GM23338 (cell line): Measurements from ENCODE around the gene OLFML2B. TPM values are rescaled to one million over a fixed set of nuclear protein-coding genes. Genes with fewer than 3 reads are reported as not detected.

ENCODE experiments used
- ATAC-seq: fragments of 200-7000 bp; cut with Tn5 transposase; 3 replicates; pipeline ENCODE4 v1.9.1; 2020
- DNase-seq: peaks from one replicate; pipeline ENCODE4 v3.0.0-alpha.2; 2015; ENCODE audit warnings: low spot score
- H2AFZ ChIP-seq: fragments of 200-600 bp; sonication (generic); 2 replicates; pipeline ENCODE4 v1.8.0; 2016; ENCODE audit warnings: antibody characterized with exemption, mild to moderate bottlenecking, moderate library complexity
- H3F3A ChIP-seq: fragments of 200-600 bp; sonication (generic); replicated peaks from 2 replicates; pipeline ENCODE4 v1.8.0; 2017; ENCODE audit warnings: antibody characterized with exemption, mixed run types, low read depth
- H3K27ac ChIP-seq: fragments of 200-600 bp; sonication (generic); 2 replicates; pipeline ENCODE4 v1.6.1; 2016; ENCODE audit warnings: low read depth
- H3K27me3 ChIP-seq: fragments of 200-600 bp; sonication (generic); 2 replicates; pipeline ENCODE4 v1.8.0; 2016; ENCODE audit warnings: mild to moderate bottlenecking, mixed run types, moderate library complexity; ENCODE audit not compliant: insufficient read depth
- H3K36me3 ChIP-seq: fragments of 200-600 bp; sonication (generic); 2 replicates; pipeline ENCODE4 v1.8.0; 2016; ENCODE audit warnings: mild to moderate bottlenecking; ENCODE audit not compliant: insufficient read depth
- H3K4me1 ChIP-seq: fragments of 200-600 bp; sonication (generic); 2 replicates; pipeline ENCODE4 v1.8.0; 2016; ENCODE audit warnings: mild to moderate bottlenecking, moderate library complexity; ENCODE audit not compliant: insufficient read depth
- H3K4me2 ChIP-seq: fragments of 200-600 bp; sonication (generic); 2 replicates; pipeline ENCODE4 v1.7.1; 2017; ENCODE audit warnings: mixed run types
- H3K4me3 ChIP-seq: fragments of 200-600 bp; sonication (generic); 2 replicates; pipeline ENCODE4 v1.6.1; 2016; ENCODE audit warnings: mixed run types
- H3K79me2 ChIP-seq: fragments of 200-600 bp; sonication (generic); replicated peaks from 2 replicates; pipeline ENCODE4 v1.8.0; 2017; ENCODE audit warnings: mild to moderate bottlenecking; ENCODE audit not compliant: insufficient read depth
- H3K9me2 ChIP-seq: fragments of 200-600 bp; sonication (generic); 2 replicates; pipeline ENCODE4 v1.8.0; 2017; ENCODE audit not compliant: insufficient read depth
- H4K20me1 ChIP-seq: fragments of 200-600 bp; sonication (generic); replicated peaks from 2 replicates; pipeline ENCODE4 v1.8.0; 2017; ENCODE audit warnings: mild to moderate bottlenecking; ENCODE audit not compliant: insufficient read depth
- H3K27ac Mint-ChIP-seq: 2 replicates; pipeline ENCODE4 v1.8.0; 2020; ENCODE audit warnings: inconsistent platforms, mild to moderate bottlenecking, moderate library complexity, mixed read lengths
- H3K27me3 Mint-ChIP-seq: 3 replicates; pipeline ENCODE4 v1.8.0; 2022; ENCODE audit warnings: low read depth, mild to moderate bottlenecking, moderate library complexity, mixed read lengths, inconsistent platforms; ENCODE audit not compliant: insufficient read depth, poor library complexity
- H3K36me3 Mint-ChIP-seq: 3 replicates; pipeline ENCODE4 v1.8.0; 2021; ENCODE audit warnings: low read depth, mild to moderate bottlenecking, inconsistent platforms, moderate library complexity, mixed read lengths
- H3K4me1 Mint-ChIP-seq: 3 replicates; pipeline ENCODE4 v1.8.0; 2020; ENCODE audit warnings: mild to moderate bottlenecking, inconsistent platforms, mixed read lengths
- H3K4me3 Mint-ChIP-seq: 3 replicates; pipeline ENCODE4 v1.8.0; 2021; ENCODE audit warnings: moderate library complexity, mild to moderate bottlenecking, inconsistent platforms, mixed read lengths
- H3K9me3 Mint-ChIP-seq: 3 replicates; pipeline ENCODE4 v1.8.0; 2020; ENCODE audit warnings: moderate library complexity, mild to moderate bottlenecking, inconsistent platforms, mixed read lengths
- CREB1 ChIP-seq: fragments of 250-450 bp; sonication (Bioruptor Pico); IDR thresholded peaks from 2 replicates; pipeline ENCODE4 v1.5.0; 2020; ENCODE audit warnings: low read depth, mild to moderate bottlenecking, moderate library complexity
- EZH2 ChIP-seq: fragments of 200-600 bp; sonication (generic); IDR thresholded peaks from one replicate; pipeline ENCODE4 v1.8.0; 2017; ENCODE audit warnings: antibody characterized with exemption, mild to moderate bottlenecking, low read depth; ENCODE audit not compliant: unreplicated experiment
- EZH2phosphoT487 ChIP-seq: fragments of 200-600 bp; sonication (generic); IDR thresholded peaks from one replicate; pipeline ENCODE4 v1.8.1; 2018; ENCODE audit warnings: antibody characterized with exemption; ENCODE audit not compliant: unreplicated experiment
- JUNB ChIP-seq: IDR thresholded peaks from one replicate; pipeline ENCODE4 v1.6.1; 2016; ENCODE audit warnings: antibody characterized with exemption; ENCODE audit not compliant: unreplicated experiment
- NANOG ChIP-seq: IDR thresholded peaks from 2 replicates; pipeline ENCODE4 v1.6.1; 2016; ENCODE audit warnings: antibody characterized with exemption, borderline replicate concordance
- POLR2AphosphoS5 ChIP-seq: IDR thresholded peaks from 2 replicates; pipeline ENCODE4 v1.6.1; 2016; ENCODE audit warnings: antibody characterized with exemption, low read depth
- STAT1 ChIP-seq: IDR thresholded peaks from one replicate; pipeline ENCODE4 v1.6.1; 2016; ENCODE audit warnings: antibody characterized with exemption; ENCODE audit not compliant: unreplicated experiment
- ZNF331 ChIP-seq: fragments of 250-450 bp; sonication (Bioruptor Pico); IDR thresholded peaks from 2 replicates; pipeline ENCODE4 v1.5.0; 2020; ENCODE audit warnings: low read depth, mild to moderate bottlenecking, moderate library complexity
- polyA plus RNA-seq: library from polyadenylated mRNA; unstranded; fragments of >200 nt; fragmentation: Nextera tagmentation; extraction: Ambion mirVana; gene quantifications from 2 replicates; pipeline ENCODE4 v1.2.1, GENCODE V29; 2016
- total RNA-seq: library from RNA; depleted of rRNA; stranded (reverse); fragments of >200 nt; shearing (Covaris generic); gene quantifications from 2 replicates; pipeline ENCODE4 v1.2.3, GENCODE V29; 2014
- TF ChIP-seq, protein P1 (sequence below): fragments of 250-450 bp; sonication (Bioruptor Pico); IDR thresholded peaks from 2 replicates; pipeline ENCODE4 v1.5.0; 2020; ENCODE audit warnings: mild to moderate bottlenecking, moderate library complexity

OLFML2B gene
- total and polyA plus RNA-seq, 2 experiments from 2014 or later, result 2.9 to 4.3 TPM

DNA sequence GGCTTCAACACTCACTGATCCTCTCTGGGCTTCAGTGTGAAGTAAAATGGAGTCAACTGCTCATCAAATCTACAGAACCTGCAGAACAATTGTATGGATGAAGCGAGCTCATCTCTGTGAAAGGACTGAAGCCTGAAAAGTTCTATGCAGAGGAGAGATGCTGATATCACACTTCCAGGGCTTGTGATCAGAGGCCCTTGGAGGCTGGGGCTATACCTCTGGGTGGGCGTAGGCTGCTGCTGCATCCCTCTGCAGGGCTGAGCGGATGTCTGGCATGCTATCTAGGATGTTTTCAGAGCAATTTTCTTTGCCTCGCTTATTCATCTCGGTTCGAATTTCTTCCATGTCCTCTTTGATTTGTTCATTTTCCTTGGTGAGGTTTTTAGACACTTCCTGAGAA is 17.6 kb downstream of the OLFML2B start (continued):
- TF ChIP-seq, protein P1, sequence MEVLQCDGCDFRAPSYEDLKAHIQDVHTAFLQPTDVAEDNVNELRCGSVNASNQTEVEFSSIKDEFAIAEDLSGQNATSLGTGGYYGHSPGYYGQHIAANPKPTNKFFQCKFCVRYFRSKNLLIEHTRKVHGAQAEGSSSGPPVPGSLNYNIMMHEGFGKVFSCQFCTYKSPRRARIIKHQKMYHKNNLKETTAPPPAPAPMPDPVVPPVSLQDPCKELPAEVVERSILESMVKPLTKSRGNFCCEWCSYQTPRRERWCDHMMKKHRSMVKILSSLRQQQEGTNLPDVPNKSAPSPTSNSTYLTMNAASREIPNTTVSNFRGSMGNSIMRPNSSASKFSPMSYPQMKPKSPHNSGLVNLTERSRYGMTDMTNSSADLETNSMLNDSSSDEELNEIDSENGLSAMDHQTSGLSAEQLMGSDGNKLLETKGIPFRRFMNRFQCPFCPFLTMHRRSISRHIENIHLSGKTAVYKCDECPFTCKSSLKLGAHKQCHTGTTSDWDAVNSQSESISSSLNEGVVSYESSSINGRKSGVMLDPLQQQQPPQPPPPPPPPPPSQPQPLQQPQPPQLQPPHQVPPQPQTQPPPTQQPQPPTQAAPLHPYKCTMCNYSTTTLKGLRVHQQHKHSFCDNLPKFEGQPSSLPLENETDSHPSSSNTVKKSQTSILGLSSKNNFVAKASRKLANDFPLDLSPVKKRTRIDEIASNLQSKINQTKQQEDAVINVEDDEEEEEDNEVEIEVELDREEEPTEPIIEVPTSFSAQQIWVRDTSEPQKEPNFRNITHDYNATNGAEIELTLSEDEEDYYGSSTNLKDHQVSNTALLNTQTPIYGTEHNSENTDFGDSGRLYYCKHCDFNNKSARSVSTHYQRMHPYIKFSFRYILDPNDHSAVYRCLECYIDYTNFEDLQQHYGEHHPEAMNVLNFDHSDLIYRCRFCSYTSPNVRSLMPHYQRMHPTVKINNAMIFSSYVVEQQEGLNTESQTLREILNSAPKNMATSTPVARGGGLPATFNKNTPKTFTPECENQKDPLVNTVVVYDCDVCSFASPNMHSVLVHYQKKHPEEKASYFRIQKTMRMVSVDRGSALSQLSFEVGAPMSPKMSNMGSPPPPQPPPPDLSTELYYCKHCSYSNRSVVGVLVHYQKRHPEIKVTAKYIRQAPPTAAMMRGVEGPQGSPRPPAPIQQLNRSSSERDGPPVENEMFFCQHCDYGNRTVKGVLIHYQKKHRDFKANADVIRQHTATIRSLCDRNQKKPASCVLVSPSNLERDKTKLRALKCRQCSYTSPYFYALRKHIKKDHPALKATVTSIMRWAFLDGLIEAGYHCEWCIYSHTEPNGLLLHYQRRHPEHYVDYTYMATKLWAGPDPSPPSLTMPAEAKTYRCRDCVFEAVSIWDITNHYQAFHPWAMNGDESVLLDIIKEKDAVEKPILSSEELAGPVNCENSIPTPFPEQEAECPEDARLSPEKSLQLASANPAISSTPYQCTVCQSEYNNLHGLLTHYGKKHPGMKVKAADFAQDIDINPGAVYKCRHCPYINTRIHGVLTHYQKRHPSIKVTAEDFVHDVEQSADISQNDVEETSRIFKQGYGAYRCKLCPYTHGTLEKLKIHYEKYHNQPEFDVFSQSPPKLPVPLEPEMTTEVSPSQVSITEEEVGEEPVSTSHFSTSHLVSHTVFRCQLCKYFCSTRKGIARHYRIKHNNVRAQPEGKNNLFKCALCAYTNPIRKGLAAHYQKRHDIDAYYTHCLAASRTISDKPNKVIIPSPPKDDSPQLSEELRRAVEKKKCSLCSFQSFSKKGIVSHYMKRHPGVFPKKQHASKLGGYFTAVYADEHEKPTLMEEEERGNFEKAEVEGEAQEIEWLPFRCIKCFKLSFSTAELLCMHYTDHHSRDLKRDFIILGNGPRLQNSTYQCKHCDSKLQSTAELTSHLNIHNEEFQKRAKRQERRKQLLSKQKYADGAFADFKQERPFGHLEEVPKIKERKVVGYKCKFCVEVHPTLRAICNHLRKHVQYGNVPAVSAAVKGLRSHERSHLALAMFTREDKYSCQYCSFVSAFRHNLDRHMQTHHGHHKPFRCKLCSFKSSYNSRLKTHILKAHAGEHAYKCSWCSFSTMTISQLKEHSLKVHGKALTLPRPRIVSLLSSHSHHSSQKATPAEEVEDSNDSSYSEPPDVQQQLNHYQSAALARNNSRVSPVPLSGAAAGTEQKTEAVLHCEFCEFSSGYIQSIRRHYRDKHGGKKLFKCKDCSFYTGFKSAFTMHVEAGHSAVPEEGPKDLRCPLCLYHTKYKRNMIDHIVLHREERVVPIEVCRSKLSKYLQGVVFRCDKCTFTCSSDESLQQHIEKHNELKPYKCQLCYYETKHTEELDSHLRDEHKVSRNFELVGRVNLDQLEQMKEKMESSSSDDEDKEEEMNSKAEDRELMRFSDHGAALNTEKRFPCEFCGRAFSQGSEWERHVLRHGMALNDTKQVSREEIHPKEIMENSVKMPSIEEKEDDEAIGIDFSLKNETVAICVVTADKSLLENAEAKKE (CRISPR knock-in tag), result no peak
- TF ChIP-seq POLR2AphosphoS5, result no peak
- TF ChIP-seq EZH2, result no peak
- no peak for TF ChIP-seq NANOG

DNA sequence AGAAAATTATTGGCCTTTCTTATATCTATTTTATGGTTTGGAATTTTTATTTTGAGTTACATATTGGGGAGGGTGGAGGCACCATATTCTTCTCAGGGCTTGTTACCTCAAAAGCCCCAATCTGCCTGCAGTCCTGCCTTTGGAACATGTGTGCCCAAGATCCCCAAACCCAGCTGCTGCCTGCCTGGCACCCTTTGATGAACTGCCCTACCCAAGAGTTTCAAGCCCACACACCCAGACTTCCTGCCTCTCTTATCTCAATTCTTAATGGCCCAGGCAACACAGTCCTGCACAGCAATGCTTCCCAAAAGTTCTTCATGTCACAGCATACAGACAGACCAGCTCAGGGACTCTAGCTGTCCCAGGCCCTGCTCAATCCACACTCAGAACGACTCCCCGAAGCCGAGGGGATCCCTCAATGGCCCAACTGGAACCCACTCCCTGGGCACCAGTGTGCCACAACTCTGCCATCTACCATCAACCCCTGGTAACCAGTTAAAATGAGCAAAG is 19.2 kb downstream of the OLFML2B start:
- no peak for DNase-seq
- H3K9me2 ChIP-seq, result no peaks in the 10 kb centered on the region
- peaks cover 25% of the 10 kb centered on the region for H3K4me1 Mint-ChIP-seq
- H2AFZ ChIP-seq, result no peak overlapping the region
- no peaks in the 10 kb centered on the region for H3K27me3 ChIP-seq
- H3K4me3 Mint-ChIP-seq, result no peak overlapping the region
- no peak for ATAC-seq
- no peaks in the 10 kb centered on the region for H3K79me2 ChIP-seq
- H3K4me3 ChIP-seq, result no peak overlapping the region
- H3K36me3 ChIP-seq, result no peaks in the 10 kb centered on the region
- no peaks in the 10 kb centered on the region for H3K36me3 Mint-ChIP-seq
- H3K4me1 ChIP-seq, result 0 out of 2 replicates have a peak, but pooled peaks cover 4% of the 10 kb centered on the region
- H3K27ac Mint-ChIP-seq, result no peak overlapping the region
- no peaks in the 10 kb centered on the region for H4K20me1 ChIP-seq
- H3K27me3 Mint-ChIP-seq, result peaks cover 2% of the 10 kb centered on the region
- H3K27ac ChIP-seq, result no peak overlapping the region
- no peaks in the 10 kb centered on the region for H3F3A ChIP-seq
- no peak overlapping the region for H3K4me2 ChIP-seq
- H3K9me3 Mint-ChIP-seq, result no peaks in the 10 kb centered on the region
- TF ChIP-seq JUNB (no peak), CREB1 (CRISPR knock-in tag) (no peak), EZH2phosphoT487 (no peak), ZNF331 (CRISPR knock-in tag) (no peak), STAT1 (no peak)
- TF ChIP-seq, protein P1 (CRISPR knock-in tag), result no peak
